SK-N-SH treated with all-trans-retinoic acid at 6 μM for 48 hours (cell line): ENCODE measurements around the gene TARS2.

Experiments used
- ATAC-seq: fragments of 200-7000 bp; cut with Tn5 transposase; 3 replicates; pipeline ENCODE4 v1.9.1; 2020; ENCODE audit warnings: mild to moderate bottlenecking, moderate library complexity
- ARNTL ChIP-seq: fragments of 450-650 bp; formaldehyde crosslinking; IDR thresholded peaks from 2 replicates; pipeline ENCODE4 v1.5.0; 2020; ENCODE audit warnings: low read depth, mild to moderate bottlenecking, moderate library complexity, borderline replicate concordance
- BACH2 ChIP-seq: fragments of 250-450 bp; sonication (Bioruptor Pico); IDR thresholded peaks from 2 replicates; pipeline ENCODE4 v1.9.0; 2021; ENCODE audit warnings: mild to moderate bottlenecking, borderline replicate concordance
- CREB5 ChIP-seq: fragments of 250-450 bp; sonication (Bioruptor Pico); IDR thresholded peaks from 2 replicates; pipeline ENCODE4 v1.5.1; 2020; ENCODE audit warnings: low read depth, mild to moderate bottlenecking, moderate library complexity
- CSDC2 ChIP-seq: fragments of 250-450 bp; sonication (Bioruptor Pico); IDR thresholded peaks from 2 replicates; pipeline ENCODE4 v1.5.0; 2020; ENCODE audit warnings: mild to moderate bottlenecking, moderate library complexity
- CSRNP3 ChIP-seq: fragments of 250-450 bp; sonication (Bioruptor Pico); IDR thresholded peaks from 2 replicates; pipeline ENCODE4 v1.5.1; 2021; ENCODE audit warnings: mild to moderate bottlenecking, moderate library complexity
- GLIS3 ChIP-seq: fragments of 250-450 bp; sonication (Bioruptor Pico); IDR thresholded peaks from 2 replicates; pipeline ENCODE4 v1.5.0; 2020; ENCODE audit warnings: mild to moderate bottlenecking, moderate library complexity
- ISL1 ChIP-seq: fragments of 250-450 bp; sonication (Bioruptor Pico); IDR thresholded peaks from 2 replicates; pipeline ENCODE4 v2.1.2; 2022; ENCODE audit warnings: mild to moderate bottlenecking, moderate library complexity
- PATZ1 ChIP-seq: fragments of 250-450 bp; sonication (Bioruptor Pico); IDR thresholded peaks from 2 replicates; pipeline ENCODE4 v1.8.0; 2020; ENCODE audit warnings: mild to moderate bottlenecking, moderate library complexity, borderline replicate concordance
- POU6F1 ChIP-seq: fragments of 250-450 bp; sonication (Bioruptor Pico); IDR thresholded peaks from 2 replicates; pipeline ENCODE4 v1.8.0; 2021; ENCODE audit warnings: low read depth, mild to moderate bottlenecking, moderate library complexity, borderline replicate concordance
- PPARA ChIP-seq: fragments of 250-450 bp; sonication (Bioruptor Pico); IDR thresholded peaks from 2 replicates; pipeline ENCODE4 v1.5.0; 2020; ENCODE audit warnings: mild to moderate bottlenecking, borderline replicate concordance
- RARB ChIP-seq: fragments of 250-450 bp; sonication (Bioruptor Pico); IDR thresholded peaks from 2 replicates; pipeline ENCODE4 v1.8.0; 2021; ENCODE audit warnings: mild to moderate bottlenecking, moderate library complexity
- SNAI2 ChIP-seq: fragments of 250-450 bp; sonication (Bioruptor Pico); IDR thresholded peaks from 2 replicates; pipeline ENCODE4 v1.5.0; 2020; ENCODE audit warnings: mild to moderate bottlenecking, moderate library complexity
- TOX ChIP-seq: fragments of 250-450 bp; sonication (Bioruptor Pico); IDR thresholded peaks from 2 replicates; pipeline ENCODE4 v1.8.0; 2021; ENCODE audit warnings: mild to moderate bottlenecking, moderate library complexity, borderline replicate concordance
- TSHZ2 ChIP-seq: fragments of 250-450 bp; sonication (Bioruptor Pico); IDR thresholded peaks from 2 replicates; pipeline ENCODE4 v1.5.0; 2020; ENCODE audit warnings: mild to moderate bottlenecking, moderate library complexity
- ZFP3 ChIP-seq: fragments of 250-450 bp; sonication (Bioruptor Pico); IDR thresholded peaks from 2 replicates; pipeline ENCODE4 v1.5.0; 2020; ENCODE audit warnings: mild to moderate bottlenecking, moderate library complexity
- ZNF565 ChIP-seq: fragments of 450-650 bp; formaldehyde crosslinking; conservative IDR thresholded peaks from 2 replicates; pipeline ENCODE4 v1.5.0; 2020; ENCODE audit warnings: low read depth, mild to moderate bottlenecking, moderate library complexity
- ZNF70 ChIP-seq: fragments of 450-650 bp; formaldehyde crosslinking; IDR thresholded peaks from 2 replicates; pipeline ENCODE4 v1.5.0; 2020; ENCODE audit warnings: mild to moderate bottlenecking, moderate library complexity
- ZNF8 ChIP-seq: fragments of 450-650 bp; formaldehyde crosslinking; IDR thresholded peaks from 2 replicates; pipeline ENCODE4 v1.5.0; 2020; ENCODE audit warnings: mild to moderate bottlenecking, moderate library complexity

Gene TARS2

GRCh38 chr1:150554086-150554452 is 66.8 kb downstream of the TARS2 start (continued):
- TF ChIP-seq POU6F1 (CRISPR knock-in tag) = no peak
- TF ChIP-seq CSRNP3 (CRISPR knock-in tag) = no peak

- TF ChIP-seq ZNF565 (no peak), ISL1 (no peak), PATZ1 (CRISPR knock-in tag) (no peak), PPARA (CRISPR knock-in tag) (no peak)
- ATAC-seq = no peak
These were observed 68.2 kb downstream of the TARS2 start for GRCh38 chr1:150555198-150555970.

GRCh38 chr1:150555971-150556865 is 69.0 kb downstream of the TARS2 start:
- TF ChIP-seq CREB5 (CRISPR knock-in tag) (no peak), POU6F1 (CRISPR knock-in tag) (no peak), ISL1 (no peak), ZNF8 (no peak), ARNTL (CRISPR knock-in tag) (no peak), GLIS3 (CRISPR knock-in tag) (no peak), CSDC2 (CRISPR knock-in tag) (no peak), PPARA (CRISPR knock-in tag) (no peak), ZNF70 (CRISPR knock-in tag) (no peak), TSHZ2 (CRISPR knock-in tag) (no peak), RARB (CRISPR knock-in tag) (no peak), ZNF565 (no peak), TOX (CRISPR knock-in tag) (no peak), PATZ1 (CRISPR knock-in tag) (no peak), BACH2 (CRISPR knock-in tag) (no peak), SNAI2 (CRISPR knock-in tag) (no peak), CSRNP3 (CRISPR knock-in tag) (no peak), ZFP3 (no peak)
- TF ChIP-seq, all 23 proteins: peak for 0
- ATAC-seq = no peak
